ENCODE measurements around the gene MGA. TPM values are rescaled to one million over a fixed set of nuclear protein-coding genes. Genes with fewer than 3 reads are reported as not detected.
A peak's percentile ranks its signal among the peaks of the same experiment; 100 is the strongest.

The MGA gene
- 13.8 and 17.9 TPM in 2 replicates for polyA plus RNA-seq (2011; rRNA removed)
- polyA plus RNA-seq (2012; cell fraction: cytosol; rRNA removed): 1.4 and 1.8 TPM in 2 replicates
- polyA plus RNA-seq (2012; cell fraction: nucleus; rRNA removed): 1.9 and 3.5 TPM in 2 replicates
- polyA plus RNA-seq (2017; fragmentation: RNase III; extraction: RNeasy Plus Mini Kit Qiagen cat#74134 plus additional on column Dnase treatment): 4.5 to 5.8 TPM (median 4.6 TPM) in 3 replicates
- polyA minus RNA-seq (2011; rRNA and poly(A)+ RNA removed): 35.6 and 38.6 TPM in 2 replicates

GRCh38 chr15:41660235-41661077 is at the start of gene MGA:
Gene MGA (plus strand): TSS chr15:41660405.
- Histone ChIP-seq H3K4me3 (peak within 1 kb of the TSS; percentile 56), H3K4me1 (peaks cover 18% of the 10 kb centered on the region), H3K27ac (peak within 1 kb of the TSS; percentile 66 to 88), H3K9me3 (no peaks in the 10 kb centered on the region), H3K4me2 (peak within 1 kb of the TSS; percentile 85)
- WGBS (ENCODE audit: missing lambda C conversion rate): 62% methylated on average over 47 of the region's 93 CpGs
- ATAC-seq (peak; percentile 86 to 88), DNase-seq (ENCODE audit: low read depth in 1 of 2, low spot score in 1 of 2) (peak; percentile 35 to 87), FAIRE-seq (no peak)
- POLR2A ChIA-PET: interaction anchor here (0.6 to 2.1 kb wide), 2 partner anchors 35 to 38 kb away, joined by 4 to 6 read pairs; no protein-coding TSS in a partner anchor
- TF ChIP-seq FOSL2 (IDR thresholded peaks at IDR 0.05): no peak
- TF ChIP-seq FOSL2 (CRISPR knock-in tag; IDR thresholded peaks at IDR 0.05): no peak
- TF ChIP-seq MAX (IDR thresholded peaks at IDR 0.05): peak; percentile 94
- no peak for TF ChIP-seq JUN (IDR thresholded peaks at IDR 0.05)
- no peak for TF ChIP-seq SMC3 (IDR thresholded peaks at IDR 0.05)
- TF ChIP-seq USF2 (IDR thresholded peaks at IDR 0.05): peak; percentile 23; the same call in 1 of the 2 replicates
- no peak for TF ChIP-seq CHD4 (IDR thresholded peaks at IDR 0.05; ENCODE audit: borderline replicate concordance)
- no peak for TF ChIP-seq TP53 (CRISPR knock-in tag; IDR thresholded peaks at IDR 0.05)
- TF ChIP-seq ATOH8 (CRISPR knock-in tag; IDR thresholded peaks at IDR 0.05; ENCODE audit: low read depth): no peak
- TF ChIP-seq MYC (IDR thresholded peaks at IDR 0.05; ENCODE audit: borderline replicate concordance, low read length): no peak; the same call in 1 of the 2 replicates
- TF ChIP-seq JUNB (IDR thresholded peaks at IDR 0.05): no peak
- TF ChIP-seq RNF2 (IDR thresholded peaks at IDR 0.05; ENCODE audit: borderline replicate concordance, low read depth): peak; percentile 71; the same call in 1 of the 2 replicates
- TF ChIP-seq PHF8 (IDR thresholded peaks at IDR 0.05; ENCODE audit: borderline replicate concordance, low read depth): peak; percentile 55
- peak; percentile 60; the same call in 1 of the 2 replicates for TF ChIP-seq HOXB5 (CRISPR knock-in tag; IDR thresholded peaks at IDR 0.05)
- 0 out of 2 replicates have a peak, but pooled peaks have one; percentile 57 for TF ChIP-seq FOXS1 (CRISPR knock-in tag; IDR thresholded peaks at IDR 0.05)
- TF ChIP-seq POLR2A (IDR thresholded peaks at IDR 0.05; ENCODE audit: low read length): no peak
- no peak for TF ChIP-seq ELK1 (IDR thresholded peaks at IDR 0.05; ENCODE audit: low read depth, low read length)
- no peak for TF ChIP-seq SREBF2 (IDR thresholded peaks at IDR 0.05)
- no peak for TF ChIP-seq RFX5 (IDR thresholded peaks at IDR 0.05)
- TF ChIP-seq HMGXB4 (CRISPR knock-in tag; IDR thresholded peaks at IDR 0.05; ENCODE audit: borderline replicate concordance): no peak
- no peak for TF ChIP-seq ZNF302 (CRISPR knock-in tag; IDR thresholded peaks at IDR 0.05)
- 0 out of 2 replicates have a peak, but pooled peaks have one; percentile 55 for TF ChIP-seq HOXB13 (CRISPR knock-in tag; IDR thresholded peaks at IDR 0.05; ENCODE audit: low read depth)
- TF ChIP-seq E2F6 (IDR thresholded peaks at IDR 0.05; ENCODE audit: borderline replicate concordance, low read depth): peak; percentile 94
- CTCF ChIA-PET: interaction anchor here (1.0 to 1.9 kb wide), 4 partner anchors 11 to 102 kb away, joined by 3 to 5 read pairs (median 3); no protein-coding TSS in a partner anchor
